ENCODE results near the gene TENM4. TPM values are rescaled to one million over a fixed set of nuclear protein-coding genes. Genes with fewer than 3 reads are reported as not detected.

Gene TENM4
- total RNA-seq, 1 experiment from 2014 or later: 25.0 TPM

GRCh38 chr11:78744202-78744601 is 696.6 kb downstream of the TENM4 start:
- H3K36me3 Mint-ChIP-seq: no peaks in the 10 kb centered on the region
- CTCF ChIA-PET: interaction anchor here (1.3 kb wide), 2 partner anchors 28 to 217 kb away, joined by 3 to 9 read pairs; no protein-coding TSS in a partner anchor
- H3K27me3 Mint-ChIP-seq (ENCODE audit: low read depth): no peaks in the 10 kb centered on the region
- no peak overlapping the region for H3K27ac Mint-ChIP-seq
- peaks cover 4% of the 10 kb centered on the region; the same call in 1 of the 2 replicates for H3K9me3 Mint-ChIP-seq
- H3K4me3 Mint-ChIP-seq: no peak overlapping the region
- DNase-seq (ENCODE audit: low spot score): no peak
- TF ChIP-seq, protein P1, sequence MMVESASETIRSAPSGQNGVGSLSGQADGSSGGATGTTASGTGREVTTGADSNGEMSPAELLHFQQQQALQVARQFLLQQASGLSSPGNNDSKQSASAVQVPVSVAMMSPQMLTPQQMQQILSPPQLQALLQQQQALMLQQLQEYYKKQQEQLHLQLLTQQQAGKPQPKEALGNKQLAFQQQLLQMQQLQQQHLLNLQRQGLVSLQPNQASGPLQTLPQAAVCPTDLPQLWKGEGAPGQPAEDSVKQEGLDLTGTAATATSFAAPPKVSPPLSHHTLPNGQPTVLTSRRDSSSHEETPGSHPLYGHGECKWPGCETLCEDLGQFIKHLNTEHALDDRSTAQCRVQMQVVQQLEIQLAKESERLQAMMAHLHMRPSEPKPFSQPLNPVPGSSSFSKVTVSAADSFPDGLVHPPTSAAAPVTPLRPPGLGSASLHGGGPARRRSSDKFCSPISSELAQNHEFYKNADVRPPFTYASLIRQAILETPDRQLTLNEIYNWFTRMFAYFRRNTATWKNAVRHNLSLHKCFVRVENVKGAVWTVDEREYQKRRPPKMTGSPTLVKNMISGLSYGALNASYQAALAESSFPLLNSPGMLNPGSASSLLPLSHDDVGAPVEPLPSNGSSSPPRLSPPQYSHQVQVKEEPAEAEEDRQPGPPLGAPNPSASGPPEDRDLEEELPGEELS (CRISPR knock-in tag; IDR thresholded peaks at IDR 0.05): no peak
- TF ChIP-seq ZBTB21 (CRISPR knock-in tag; IDR thresholded peaks at IDR 0.05; ENCODE audit: borderline replicate concordance): no peak
- no peak for TF ChIP-seq TP53 (CRISPR knock-in tag; IDR thresholded peaks at IDR 0.05)
- no peak for TF ChIP-seq JAZF1 (CRISPR knock-in tag; IDR thresholded peaks at IDR 0.05)
- TF ChIP-seq ARID4B (CRISPR knock-in tag; IDR thresholded peaks at IDR 0.05; ENCODE audit: borderline replicate concordance): no peak
- ATAC-seq: no peak
- H3K4me1 Mint-ChIP-seq: peaks cover 9% of the 10 kb centered on the region; the same call in 1 of the 2 replicates
- POLR2A ChIA-PET: interaction anchor here (0.6 kb wide), 1 partner anchor 160 kb away, joined by 3 read pairs; no protein-coding TSS in a partner anchor

GRCh38 chr11:78742430-78742829 is 698.4 kb downstream of the TENM4 start:
- Mint-ChIP-seq H3K4me3 (no peak overlapping the region), H3K4me1 (peaks cover 9% of the 10 kb centered on the region; the same call in 1 of the 2 replicates), H3K27me3 (ENCODE audit: low read depth) (no peaks in the 10 kb centered on the region), H3K36me3 (no peaks in the 10 kb centered on the region), H3K9me3 (peaks cover 5% of the 10 kb centered on the region; the same call in 1 of the 2 replicates), H3K27ac (no peak overlapping the region)
- ChIA-PET POLR2A (no interaction called here), CTCF (interaction anchor here (1.3 kb wide), 1 partner anchor 10 kb away, joined by 3 read pairs; no protein-coding TSS in a partner anchor)
- DNase-seq (ENCODE audit: low spot score) (no peak), ATAC-seq (no peak)
- TF ChIP-seq ESRRA (CRISPR knock-in tag; IDR thresholded peaks at IDR 0.05; ENCODE audit: borderline replicate concordance): no peak
- TF ChIP-seq ATF1 (CRISPR knock-in tag; IDR thresholded peaks at IDR 0.05): no peak
- no peak for TF ChIP-seq FOXJ3 (CRISPR knock-in tag; IDR thresholded peaks at IDR 0.05; ENCODE audit: borderline replicate concordance)
- no peak for TF ChIP-seq SMAD4 (CRISPR knock-in tag; IDR thresholded peaks at IDR 0.05)
- TF ChIP-seq GABPB1 (CRISPR knock-in tag; IDR thresholded peaks at IDR 0.05): no peak
- no peak for TF ChIP-seq NR2C2 (CRISPR knock-in tag; IDR thresholded peaks at IDR 0.05)
- TF ChIP-seq EMX1 (CRISPR knock-in tag; IDR thresholded peaks at IDR 0.05): no peak
- TF ChIP-seq CTCF (IDR thresholded peaks at IDR 0.05): no peak
- TF ChIP-seq JAZF1 (CRISPR knock-in tag; IDR thresholded peaks at IDR 0.05): no peak
- TF ChIP-seq MYBL2 (CRISPR knock-in tag; IDR thresholded peaks at IDR 0.05): no peak
- no peak for TF ChIP-seq FOXK1 (CRISPR knock-in tag; IDR thresholded peaks at IDR 0.05)

- Mint-ChIP-seq H3K27me3 (ENCODE audit: low read depth) (no peaks in the 10 kb centered on the region), H3K36me3 (no peaks in the 10 kb centered on the region), H3K4me1 (peaks cover 9% of the 10 kb centered on the region; the same call in 1 of the 2 replicates), H3K9me3 (peaks cover 5% of the 10 kb centered on the region; the same call in 1 of the 2 replicates), H3K27ac (no peak overlapping the region), H3K4me3 (no peak overlapping the region)
- ATAC-seq (no peak), DNase-seq (ENCODE audit: low spot score) (no peak)
- CTCF ChIA-PET: interaction anchor here (1.3 kb wide), 1 partner anchor 26 kb away, joined by 6 read pairs; no protein-coding TSS in a partner anchor
- POLR2A ChIA-PET: no interaction called here
- no peak for TF ChIP-seq E2F4 (CRISPR knock-in tag; IDR thresholded peaks at IDR 0.05; ENCODE audit: borderline replicate concordance, low read depth)
- no peak for TF ChIP-seq SP1 (CRISPR knock-in tag; conservative IDR thresholded peaks at IDR 0.05)
- no peak for TF ChIP-seq ELF4 (CRISPR knock-in tag; IDR thresholded peaks at IDR 0.05; ENCODE audit: low read depth)
- TF ChIP-seq E2F1 (CRISPR knock-in tag; IDR thresholded peaks at IDR 0.05): no peak
- no peak for TF ChIP-seq SMAD4 (CRISPR knock-in tag; IDR thresholded peaks at IDR 0.05)
- TF ChIP-seq ZNF232 (CRISPR knock-in tag; IDR thresholded peaks at IDR 0.05): no peak
- TF ChIP-seq OVOL2 (CRISPR knock-in tag; IDR thresholded peaks at IDR 0.05; ENCODE audit: borderline replicate concordance): no peak
These were observed 699.1 kb downstream of the TENM4 start for GRCh38 chr11:78741741-78742140.

All from WTC11 (cell line).